H1 (cell line): ENCODE measurements around the gene ANXA5. TPM values are rescaled to one million over a fixed set of nuclear protein-coding genes. Genes with fewer than 3 reads are reported as not detected.

Experiments used
- CTCF ChIA-PET: fragments of 300-600 bp; sonication (Branson Sonifier 250); formaldehyde crosslinking; loops from one replicate; lab custom pipeline; 2021; ENCODE audit not compliant: partially characterized antibody; lab: Charles Lee
- POLR2A ChIA-PET: fragments of 300-600 bp; sonication (Branson Sonifier 250); formaldehyde crosslinking; loops from one replicate; lab custom pipeline; 2021; ENCODE audit warnings: inconsistent platforms; ENCODE audit not compliant: partially characterized antibody; lab: Charles Lee
- DNase-seq, 2 experiments: peaks; one replicate each; pipeline versions ENCODE4 v3.0.0 to v3.0.0-alpha.2; 2010 to 2022; ENCODE audit warnings: low spot score in 2 of 2, low read depth in 1 of 2, mixed read lengths in 1 of 2
- FAIRE-seq: peaks from 2 replicates; lab custom pipeline; 2011; peaks lifted over from hg19 to GRCh38; lab: Jason Lieb, UNC
- H2AFZ ChIP-seq: 2 replicates; pipeline ENCODE4 v1.8.1; 2012; ENCODE audit warnings: low read length, inconsistent platforms
- H2AK5ac ChIP-seq: 2 replicates; pipeline ENCODE4 v1.6.1; 2013; ENCODE audit warnings: low read depth, low read length
- H2BK120ac ChIP-seq: replicated peaks from 2 replicates; pipeline ENCODE3; 2013; ENCODE audit warnings: low read depth, low read length, inconsistent platforms
- H2BK12ac ChIP-seq: 2 replicates; pipeline ENCODE4 v1.6.1; 2013; ENCODE audit warnings: low read depth, low read length
- H2BK15ac ChIP-seq: 2 replicates; pipeline ENCODE4 v1.6.1; 2013; ENCODE audit warnings: low read length
- H2BK20ac ChIP-seq: 2 replicates; pipeline ENCODE4 v1.6.1; 2013; ENCODE audit warnings: low read length
- H2BK5ac ChIP-seq: 2 replicates; pipeline ENCODE4 v1.6.1; 2013; ENCODE audit warnings: low read depth, low read length
- H3K14ac ChIP-seq: 2 replicates; pipeline ENCODE4 v1.6.1; 2013; ENCODE audit warnings: inconsistent platforms; ENCODE audit not compliant: insufficient read length
- H3K18ac ChIP-seq: 2 replicates; pipeline ENCODE4 v1.6.1; 2013; ENCODE audit warnings: low read length; ENCODE audit errors: extremely low read depth
- H3K23ac ChIP-seq: 2 replicates; pipeline ENCODE4 v1.6.1; 2013; ENCODE audit warnings: inconsistent platforms; ENCODE audit not compliant: insufficient read length
- H3K23me2 ChIP-seq: 2 replicates; pipeline ENCODE4 v1.6.1; 2013; ENCODE audit warnings: low read depth, low read length
- H3K27ac ChIP-seq: 2 replicates; pipeline ENCODE4 v1.6.1; 2011; ENCODE audit warnings: low read depth, low read length, inconsistent platforms
- H3K27me3 ChIP-seq, 4 experiments: replicated peaks in 1 of 4; 1 replicate in 1 of 4; 2 replicates in 3 of 4; pipeline versions ENCODE4 v1.6.1 to v1.8.1; 2011 to 2013; ENCODE audit warnings: low read length in 3 of 4, mild to moderate bottlenecking in 3 of 4, inconsistent platforms in 2 of 4, mixed read lengths in 2 of 4, moderate library complexity in 1 of 4; ENCODE audit not compliant: control insufficient read depth in 3 of 4, insufficient read depth in 3 of 4; ENCODE audit errors: extremely low read depth in 1 of 4
- H3K36me3 ChIP-seq, 4 experiments: 2 replicates each; pipeline versions ENCODE4 v1.6.1 to v1.8.1; 2011 to 2013; ENCODE audit warnings: mild to moderate bottlenecking in 4 of 4, low read length in 3 of 4, moderate library complexity in 2 of 4, control low read depth in 1 of 4, inconsistent platforms in 1 of 4; ENCODE audit not compliant: insufficient read depth in 4 of 4, control insufficient read depth in 2 of 4
- H3K4ac ChIP-seq: replicated peaks from 2 replicates; pipeline ENCODE3; 2013; ENCODE audit warnings: low read length, low read depth, mixed read lengths, inconsistent platforms; ENCODE audit not compliant: insufficient read length
- H3K4me1 ChIP-seq, 4 experiments: replicated peaks in 1 of 4; 1 replicate in 1 of 4; 2 replicates in 3 of 4; pipeline versions ENCODE4 v1.6.1 to v1.8.1; 2011 to 2013; ENCODE audit warnings: low read length in 3 of 4, inconsistent platforms in 2 of 4, mixed read lengths in 1 of 4; ENCODE audit not compliant: insufficient read depth in 4 of 4, control insufficient read depth in 3 of 4
- H3K4me2 ChIP-seq, 2 experiments: 2 replicates each; pipeline versions ENCODE4 v1.6.1 to v1.8.1; 2011 to 2013; ENCODE audit warnings: low read depth in 2 of 2, low read length in 2 of 2, control low read depth in 1 of 2, inconsistent platforms in 1 of 2, mild to moderate bottlenecking in 1 of 2; ENCODE audit not compliant: insufficient read depth in 1 of 2
- H3K4me3 ChIP-seq, 4 experiments: fragments of 200-600, 300-600 bp in 1 of 4; sonication (generic), shearing (Covaris generic), sonication (Bioruptor Twin) in 1 of 4; 2 replicates each; pipeline versions ENCODE4 v1.5.1 to v1.8.1; 2011 to 2016; ENCODE audit warnings: low read length in 4 of 4, low read depth in 3 of 4, control low read depth in 2 of 4, inconsistent platforms in 2 of 4, mild to moderate bottlenecking in 2 of 4, mixed read lengths in 1 of 4, moderate library complexity in 1 of 4; ENCODE audit not compliant: insufficient read depth in 2 of 4; ENCODE audit errors: extremely low read depth in 1 of 4
- H3K56ac ChIP-seq: replicated peaks from 2 replicates; pipeline ENCODE3; 2013; ENCODE audit warnings: low read depth, mild to moderate bottlenecking, mixed read lengths, low read length, inconsistent platforms; ENCODE audit not compliant: insufficient read length
- H3K79me1 ChIP-seq: 2 replicates; pipeline ENCODE4 v1.6.1; 2013; ENCODE audit warnings: low read depth, low read length, control low read depth
- H3K79me2 ChIP-seq, 2 experiments: 2 replicates each; pipeline versions ENCODE4 v1.6.1 to v1.8.1; 2012 to 2013; ENCODE audit warnings: low read length in 2 of 2, mild to moderate bottlenecking in 2 of 2, inconsistent platforms in 1 of 2; ENCODE audit not compliant: insufficient read depth in 2 of 2, control insufficient read depth in 1 of 2
- H3K9ac ChIP-seq, 4 experiments: replicated peaks in 1 of 4; 1 replicate in 1 of 4; 2 replicates in 3 of 4; pipeline versions ENCODE4 v1.6.1 to v1.8.1; 2011 to 2013; ENCODE audit warnings: low read depth in 3 of 4, low read length in 3 of 4, control low read depth in 2 of 4, mild to moderate bottlenecking in 2 of 4, moderate library complexity in 2 of 4, inconsistent platforms in 1 of 4; ENCODE audit errors: extremely low read depth in 1 of 4
- H3K9me3 ChIP-seq, 2 experiments: 2 replicates each; pipeline versions ENCODE4 v1.6.1 to v1.8.1; 2012 to 2013; ENCODE audit warnings: mild to moderate bottlenecking in 2 of 2, moderate library complexity in 2 of 2, control low read depth in 1 of 2, inconsistent platforms in 1 of 2, low read depth in 1 of 2, low read length in 1 of 2, mixed read lengths in 1 of 2; ENCODE audit not compliant: insufficient read depth in 2 of 2
- H4K20me1 ChIP-seq, 2 experiments: replicated peaks in 1 of 2; 2 replicates each; pipeline versions ENCODE3 to v1.8.1; 2011 to 2013; ENCODE audit warnings: inconsistent platforms in 2 of 2, low read length in 2 of 2, mild to moderate bottlenecking in 1 of 2; ENCODE audit not compliant: insufficient read depth in 2 of 2, control insufficient read depth in 1 of 2
- H4K5ac ChIP-seq: 2 replicates; pipeline ENCODE4 v1.6.1; 2013; ENCODE audit warnings: low read length, low read depth, mixed read lengths, inconsistent platforms; ENCODE audit not compliant: insufficient read length
- H4K8ac ChIP-seq: 2 replicates; pipeline ENCODE4 v1.8.0; 2013; ENCODE audit warnings: mild to moderate bottlenecking, moderate library complexity, low read length, inconsistent platforms; ENCODE audit not compliant: insufficient read depth; ENCODE audit errors: extremely low read depth
- H4K91ac ChIP-seq: replicated peaks from 2 replicates; pipeline ENCODE3; 2013; ENCODE audit warnings: low read length, mixed read lengths, inconsistent platforms; ENCODE audit not compliant: insufficient read length
- KDM1A ChIP-seq: fragments of 200-600, 300-600 bp; sonication (generic); IDR thresholded peaks from 2 replicates; pipeline ENCODE4 v1.7.1; 2016; ENCODE audit warnings: mild to moderate bottlenecking, low read length, borderline replicate concordance
- SIN3A ChIP-seq, 2 experiments: IDR thresholded peaks in 1 of 2; conservative IDR thresholded peaks in 1 of 2; 2 replicates each; pipeline ENCODE4 v1.6.1; 2011 to 2012; ENCODE audit warnings: low read length in 2 of 2, improper control_type of control experiment in 1 of 2, low read depth in 1 of 2, mild to moderate bottlenecking in 1 of 2
- WGBS, 2 experiments: shearing (Covaris generic) in 1 of 2; methylation state at CpG; one replicate each; pipeline versions ENCODE4 v1.1.6 to v1.1.7; 2013 to 2015; ENCODE audit warnings: low lambda C conversion rate in 2 of 2, mixed read lengths in 2 of 2, inconsistent platforms in 1 of 2, low coverage in 1 of 2, missing lambda C conversion rate in 1 of 2; ENCODE audit not compliant: insufficient replicate concordance in 2 of 2, insufficient coverage in 1 of 2, insufficient read length in 1 of 2; ENCODE audit errors: extremely low coverage in 1 of 2, missing lambda C conversion rate in 1 of 2; 5-methylcytosine and 5-hydroxymethylcytosine counted together
- polyA plus RNA-seq, 7 experiments: library from polyadenylated mRNA; depleted of rRNA in 3 of 7; stranded (reverse) in 5 of 7; unstranded in 2 of 7; fragments of >200 nt in 5 of 7; fragments of 200-250 nt in 2 of 7; gene quantifications; 1 replicate in 5 of 7; 2 replicates in 1 of 7; 4 replicates in 1 of 7; pipeline versions ENCODE4 v1.2.1 to v1.2.3, GENCODE V29; 2011 to 2013; ENCODE audit warnings: missing spikeins in 2 of 7, mixed read lengths in 2 of 7
- total RNA-seq: library from RNA; stranded (reverse); fragmentation: NEBNext Ultra II Directional; extraction: Animal tissue kit (Norgen Biotek cat#: 25700); gene quantifications from 2 replicates; pipeline ENCODE4 v1.2.1, GENCODE V29; 2021

The ANXA5 gene
- total and polyA plus RNA-seq, 2 of the 8 experiments (the other 6 are each of a cell fraction or from before 2014, with no cell fraction given): 213 to 221 TPM

GRCh38 chr4:121712001-121712651 is 15.3 kb upstream of the ANXA5 start:
- Histone ChIP-seq H3K9me3 (no peaks in the 10 kb centered on the region; a peak in 1 of 4 replicates), H3K18ac (0 out of 2 replicates have a peak overlapping the region, but pooled peaks have one; percentile 14), H3K14ac (no peak overlapping the region), H3K4ac (no peak overlapping the region), H3K4me2 (peak overlapping the region; percentile 57 to 62), H2AK5ac (no peak overlapping the region), H3K4me1 (peaks cover 5 to 10% (median 7%) of the 10 kb centered on the region in 4 experiments; a peak in 5 of 7 replicates), H3K27me3 (no peaks in the 10 kb centered on the region), H4K91ac (peak overlapping the region; percentile 50), H3K36me3 (no peaks in the 10 kb centered on the region), H2BK12ac (peak overlapping the region; percentile 35), H2BK15ac (0 out of 2 replicates have a peak overlapping the region, but pooled peaks have one; percentile 0), H3K9ac (peak overlapping the region in 2 of 4 experiments; percentile 25 to 30; a peak in 2 of 7 replicates), H2BK120ac (peak overlapping the region; percentile 85), H3K23me2 (no peaks in the 10 kb centered on the region), H3K56ac (no peak overlapping the region), H3K27ac (peak overlapping the region; percentile 44; the same call in 1 of the 2 replicates), H3K79me2 (no peaks in the 10 kb centered on the region), H2BK5ac (peak overlapping the region; percentile 79; the same call in 1 of the 2 replicates), H3K23ac (no peak overlapping the region), H3K4me3 (peak overlapping the region in 3 of 4 experiments; percentile 12 to 48 (median 26); a peak in 5 of 8 replicates), H3K79me1 (no peaks in the 10 kb centered on the region), H4K5ac (no peak overlapping the region), H2AFZ (peak overlapping the region; percentile 72), H4K20me1 (no peaks in the 10 kb centered on the region), H2BK20ac (peak overlapping the region; percentile 5; the same call in 1 of the 2 replicates), H4K8ac (no peak overlapping the region)
- ChIA-PET POLR2A (interaction anchor here (0.8 to 2.3 kb wide), 4 partner anchors 14 to 78 kb away, joined by 3 to 15 read pairs (median 4); partner anchors contain the start of gene ANXA5), CTCF (interaction anchor here (1.0 to 3.5 kb wide), 9 partner anchors 8 to 198 kb away, joined by 3 to 20 read pairs (median 3); no protein-coding TSS in a partner anchor)
- DNase-seq (no peak), FAIRE-seq (no peak)
- TF ChIP-seq KDM1A (peak; percentile 54; the same call in 1 of the 2 replicates), SIN3A (conservative IDR thresholded peaks at IDR 0.05 in 1 of 2, IDR thresholded peaks at IDR 0.05 in 1 of 2; ENCODE audit: low read depth in 1 of 2, low read length in 2 of 2) (no peak)
- 52% methylated on average over 7 of the region's 7 CpGs; no CpG with 5 or more reads in 1 of the 2 experiments for WGBS, 2 experiments
